22Rv1 (cell line): ENCODE data around the gene ACOXL.

Experiments used
- CTCF ChIP-seq: fragments of 450-650 bp; IDR thresholded peaks from 2 replicates; pipeline ENCODE4 v1.5.1; 2017; ENCODE audit warnings: mild to moderate bottlenecking
- ZFX ChIP-seq: fragments of 450-650 bp; IDR thresholded peaks from 2 replicates; pipeline ENCODE4 v1.6.1; 2017; ENCODE audit warnings: antibody characterized with exemption, borderline replicate concordance

GRCh38 chr2:110836671-110837070 is 104.3 kb downstream of the ACOXL start:
- no peak for TF ChIP-seq CTCF
- TF ChIP-seq ZFX, result no peak
